ENCODE results near the gene MOB3B.

- no peak for TF ChIP-seq MAX (IDR thresholded peaks at IDR 0.05)
- TF ChIP-seq CTCF (IDR thresholded peaks at IDR 0.05) = no peak
- TF ChIP-seq EP300 (IDR thresholded peaks at IDR 0.05) = no peak
- TF ChIP-seq JUNB (IDR thresholded peaks at IDR 0.05) = no peak
- TF ChIP-seq POLR2A (IDR thresholded peaks at IDR 0.05; ENCODE audit: low read length) = no peak
These were observed 25.1 kb upstream of the MOB3B start for GRCh38 chr9:27554712-27555111.
